ENCODE data around the gene KIF1A. TPM values are rescaled to one million over a fixed set of nuclear protein-coding genes. Genes with fewer than 3 reads are reported as not detected.

KIF1A gene
- total and polyA plus RNA-seq, 10 of the 15 experiments (the other 5 are each of a cell fraction or from before 2014, with no cell fraction given) = 0.04 to 0.95 (median 0.06) TPM; not detected in 5

- TF ChIP-seq, protein P1, sequence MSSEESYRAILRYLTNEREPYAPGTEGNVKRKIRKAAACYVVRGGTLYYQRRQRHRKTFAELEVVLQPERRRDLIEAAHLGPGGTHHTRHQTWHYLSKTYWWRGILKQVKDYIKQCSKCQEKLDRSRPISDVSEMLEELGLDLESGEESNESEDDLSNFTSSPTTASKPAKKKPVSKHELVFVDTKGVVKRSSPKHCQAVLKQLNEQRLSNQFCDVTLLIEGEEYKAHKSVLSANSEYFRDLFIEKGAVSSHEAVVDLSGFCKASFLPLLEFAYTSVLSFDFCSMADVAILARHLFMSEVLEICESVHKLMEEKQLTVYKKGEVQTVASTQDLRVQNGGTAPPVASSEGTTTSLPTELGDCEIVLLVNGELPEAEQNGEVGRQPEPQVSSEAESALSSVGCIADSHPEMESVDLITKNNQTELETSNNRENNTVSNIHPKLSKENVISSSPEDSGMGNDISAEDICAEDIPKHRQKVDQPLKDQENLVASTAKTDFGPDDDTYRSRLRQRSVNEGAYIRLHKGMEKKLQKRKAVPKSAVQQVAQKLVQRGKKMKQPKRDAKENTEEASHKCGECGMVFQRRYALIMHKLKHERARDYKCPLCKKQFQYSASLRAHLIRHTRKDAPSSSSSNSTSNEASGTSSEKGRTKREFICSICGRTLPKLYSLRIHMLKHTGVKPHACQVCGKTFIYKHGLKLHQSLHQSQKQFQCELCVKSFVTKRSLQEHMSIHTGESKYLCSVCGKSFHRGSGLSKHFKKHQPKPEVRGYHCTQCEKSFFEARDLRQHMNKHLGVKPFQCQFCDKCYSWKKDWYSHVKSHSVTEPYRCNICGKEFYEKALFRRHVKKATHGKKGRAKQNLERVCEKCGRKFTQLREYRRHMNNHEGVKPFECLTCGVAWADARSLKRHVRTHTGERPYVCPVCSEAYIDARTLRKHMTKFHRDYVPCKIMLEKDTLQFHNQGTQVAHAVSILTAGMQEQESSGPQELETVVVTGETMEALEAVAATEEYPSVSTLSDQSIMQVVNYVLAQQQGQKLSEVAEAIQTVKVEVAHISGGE (CRISPR knock-in tag; IDR thresholded peaks at IDR 0.05) = no peak
- no peak for TF ChIP-seq USF2 (IDR thresholded peaks at IDR 0.05; ENCODE audit: borderline replicate concordance, low read depth, low read length)
Observed at GRCh38 chr2:240855670-240856069, 35.7 kb upstream of the KIF1A start (continued).

GRCh38 chr2:240852671-240853314, 32.8 kb upstream of the KIF1A start:
- Histone ChIP-seq H2AFZ (ENCODE audit: control insufficient read depth, low read depth, low read length) (no peak overlapping the region), H3K4me3 (no peak overlapping the region), H3K9me3 (replicated peaks; ENCODE audit: control insufficient read depth, insufficient read depth, low read length) (peaks cover 1% of the 10 kb centered on the region; the same call in 1 of the 3 replicates), H3K4me2 (ENCODE audit: control insufficient read depth, insufficient read depth) (no peak overlapping the region), H3K79me2 (ENCODE audit: control insufficient read depth, insufficient read depth, low read length) (no peaks in the 10 kb centered on the region), H3K36me3 (ENCODE audit: control insufficient read depth in 2 of 2, insufficient read depth in 2 of 2, low read length in 1 of 2) (no peaks in the 10 kb centered on the region), H4K20me1 (ENCODE audit: control insufficient read depth, insufficient read depth) (no peaks in the 10 kb centered on the region), H3K9ac (ENCODE audit: control insufficient read depth, insufficient read depth, low read length) (no peak overlapping the region), H3K27ac (ENCODE audit: control insufficient read depth, insufficient read depth) (no peak overlapping the region), H3K27me3 (replicated peaks in 1 of 2; ENCODE audit: control insufficient read depth in 2 of 2, insufficient read depth in 2 of 2, low read length in 1 of 2) (no peaks in the 10 kb centered on the region), H3K4me1 (ENCODE audit: control insufficient read depth, insufficient read depth, low read length) (no peaks in the 10 kb centered on the region)
- CTCF ChIA-PET = no interaction called here
- SMC1A ChIA-PET (ENCODE audit: uncharacterized antibody, unreplicated experiment) = no interaction called here
- DNase-seq (ENCODE audit: low read depth, low spot score) = no peak
- BruUV-seq (replicated peaks) = no TSS peak
- POLR2A ChIA-PET = no interaction called here
- intact Hi-C loops (cut with micrococcal nuclease; ENCODE audit: unreplicated experiment) = loop anchor here (5.0 to 10.0 kb wide), 2 partner anchors 225 to 362 kb away; no protein-coding TSS in a partner anchor
- no peak for ATAC-seq
- RAD21 ChIA-PET (ENCODE audit: unreplicated experiment) = no interaction called here
- in situ Hi-C loops (cut with MboI) = loop anchor here (10.0 kb wide), 1 partner anchor 802 kb away; no protein-coding TSS in a partner anchor
- no peak for FAIRE-seq
- WGBS (ENCODE audit: insufficient coverage, insufficient replicate concordance, low lambda C conversion rate, missing lambda C conversion rate) = 55% methylated on average over 15 of the region's 15 CpGs
- TF ChIP-seq MAX (IDR thresholded peaks at IDR 0.05; ENCODE audit: low read depth, low read length) (no peak), HDGF (IDR thresholded peaks at IDR 0.05) (no peak), SREBF2 (IDR thresholded peaks at IDR 0.05; ENCODE audit: low read length) (no peak), CREM (IDR thresholded peaks at IDR 0.05; ENCODE audit: low read depth) (no peak), BCL11A (IDR thresholded peaks at IDR 0.05; ENCODE audit: low read depth, low read length) (no peak), ASH2L (IDR thresholded peaks at IDR 0.05; ENCODE audit: borderline replicate concordance, low read depth) (no peak), SMAD5 (IDR thresholded peaks at IDR 0.05; ENCODE audit: low read depth) (no peak), KDM1A (IDR thresholded peaks at IDR 0.05; ENCODE audit: borderline replicate concordance) (no peak), PAX5 (IDR thresholded peaks at IDR 0.05; ENCODE audit: borderline replicate concordance, low read depth, low read length) (no peak), TARDBP (IDR thresholded peaks at IDR 0.05; ENCODE audit: borderline replicate concordance) (no peak), JUND (IDR thresholded peaks at IDR 0.05; ENCODE audit: low read depth, low read length) (no peak), GABPA (IDR thresholded peaks at IDR 0.05; ENCODE audit: low read depth) (no peak), FOS (IDR thresholded peaks at IDR 0.05; ENCODE audit: borderline replicate concordance, extremely low read depth, insufficient read length) (no peak)
- TF ChIP-seq, protein P2, sequence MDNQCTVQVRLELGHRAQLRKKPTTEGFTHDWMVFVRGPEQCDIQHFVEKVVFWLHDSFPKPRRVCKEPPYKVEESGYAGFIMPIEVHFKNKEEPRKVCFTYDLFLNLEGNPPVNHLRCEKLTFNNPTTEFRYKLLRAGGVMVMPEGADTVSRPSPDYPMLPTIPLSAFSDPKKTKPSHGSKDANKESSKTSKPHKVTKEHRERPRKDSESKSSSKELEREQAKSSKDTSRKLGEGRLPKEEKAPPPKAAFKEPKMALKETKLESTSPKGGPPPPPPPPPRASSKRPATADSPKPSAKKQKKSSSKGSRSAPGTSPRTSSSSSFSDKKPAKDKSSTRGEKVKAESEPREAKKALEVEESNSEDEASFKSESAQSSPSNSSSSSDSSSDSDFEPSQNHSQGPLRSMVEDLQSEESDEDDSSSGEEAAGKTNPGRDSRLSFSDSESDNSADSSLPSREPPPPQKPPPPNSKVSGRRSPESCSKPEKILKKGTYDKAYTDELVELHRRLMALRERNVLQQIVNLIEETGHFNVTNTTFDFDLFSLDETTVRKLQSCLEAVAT (IDR thresholded peaks at IDR 0.05) = no peak
